SK-N-SH (cell line): Measurements from ENCODE around the gene TRIM8. TPM values are rescaled to one million over a fixed set of nuclear protein-coding genes. Genes with fewer than 3 reads are reported as not detected.

ENCODE experiments used
- CTCF ChIA-PET: fragments of 300-600, 350-600 bp; formaldehyde crosslinking; extraction: SDS; loops from one replicate; lab custom pipeline; 2021; lab: Yijun Ruan, JAX
- POLR2A ChIA-PET: fragments of 350-600 bp; sonication (Branson Sonifier 250); formaldehyde crosslinking; extraction: SDS; loops from one replicate; lab custom pipeline; 2020; ENCODE audit warnings: antibody characterized with exemption, inconsistent platforms; lab: Yijun Ruan, JAX
- DNase-seq: peaks from one replicate; pipeline ENCODE4 v3.0.0; 2012
- H2AFZ ChIP-seq: fragments of 200-600 bp; sonication (generic); 2 replicates; pipeline ENCODE4 v1.8.1; 2016; ENCODE audit warnings: antibody characterized with exemption, mild to moderate bottlenecking, low read depth
- H3F3A ChIP-seq: fragments of 200-600 bp; sonication (generic); replicated peaks from 2 replicates; pipeline ENCODE3; 2016; ENCODE audit warnings: antibody characterized with exemption, mild to moderate bottlenecking; ENCODE audit not compliant: insufficient read depth
- H3K27ac ChIP-seq, 2 experiments: fragments of 200-500 bp in 1 of 2; fragments of 200-600 bp in 1 of 2; sonication (Bioruptor generic) in 1 of 2; sonication (generic), shearing (Covaris generic) in 1 of 2; 2 replicates each; pipeline versions ENCODE4 v1.5.1 to v1.6.1; 2014 to 2016; ENCODE audit warnings: low read depth in 2 of 2, inconsistent platforms in 1 of 2, low read length in 1 of 2, mild to moderate bottlenecking in 1 of 2, mixed read lengths in 1 of 2
- H3K27me3 ChIP-seq: fragments of 200-600 bp; sonication (generic), shearing (Covaris generic); 2 replicates; pipeline ENCODE4 v1.6.1; 2016; ENCODE audit warnings: mixed run types; ENCODE audit not compliant: insufficient read depth
- H3K36me3 ChIP-seq, 2 experiments: fragments of 200-500 bp in 1 of 2; fragments of 200-600 bp in 1 of 2; sonication (Bioruptor generic) in 1 of 2; sonication (generic) in 1 of 2; replicated peaks in 1 of 2; 2 replicates each; pipeline versions ENCODE3 to v1.5.1; 2014 to 2016; ENCODE audit warnings: low read length in 1 of 2, mild to moderate bottlenecking in 1 of 2; ENCODE audit not compliant: insufficient read depth in 2 of 2, control insufficient read depth in 1 of 2
- H3K4me1 ChIP-seq, 2 experiments: fragments of 200-500 bp in 1 of 2; fragments of 200-600 bp in 1 of 2; sonication (Bioruptor generic) in 1 of 2; sonication (generic), shearing (Covaris generic) in 1 of 2; 2 replicates each; pipeline versions ENCODE4 v1.5.1 to v1.6.1; 2014 to 2016; ENCODE audit warnings: low read depth in 1 of 2, low read length in 1 of 2, mixed run types in 1 of 2; ENCODE audit not compliant: insufficient read depth in 2 of 2, control insufficient read depth in 1 of 2
- H3K4me2 ChIP-seq: fragments of 200-600 bp; sonication (generic), shearing (Covaris generic); 2 replicates; pipeline ENCODE4 v1.6.1; 2017; ENCODE audit warnings: mixed run types
- H3K4me3 ChIP-seq, 2 experiments: fragments of 200-500 bp in 1 of 2; fragments of 200-600 bp in 1 of 2; sonication (Bioruptor generic) in 1 of 2; sonication (generic), shearing (Covaris generic) in 1 of 2; 2 replicates each; pipeline versions ENCODE4 v1.5.1 to v1.8.1; 2014 to 2016; ENCODE audit warnings: low read depth in 2 of 2, inconsistent platforms in 1 of 2, low read length in 1 of 2, mild to moderate bottlenecking in 1 of 2, mixed read lengths in 1 of 2, moderate library complexity in 1 of 2
- H3K79me2 ChIP-seq: fragments of 200-600 bp; sonication (generic); 2 replicates; pipeline ENCODE4 v1.8.1; 2017; ENCODE audit warnings: mild to moderate bottlenecking; ENCODE audit not compliant: insufficient read depth
- H3K9ac ChIP-seq: fragments of 200-600 bp; sonication (generic); 2 replicates; pipeline ENCODE4 v1.6.1; 2017; ENCODE audit warnings: mixed run types
- H3K9me2 ChIP-seq: fragments of 200-600 bp; sonication (generic); 2 replicates; pipeline ENCODE4 v1.6.1; 2017; ENCODE audit warnings: mixed run types
- H3K9me3 ChIP-seq: fragments of 200-600 bp; sonication (generic); 2 replicates; pipeline ENCODE4 v1.6.1; 2017; ENCODE audit warnings: mixed run types, mild to moderate bottlenecking, moderate library complexity
- H4K20me1 ChIP-seq: fragments of 200-600 bp; sonication (generic); 2 replicates; pipeline ENCODE4 v1.6.1; 2017; ENCODE audit warnings: mild to moderate bottlenecking, mixed run types; ENCODE audit not compliant: insufficient read depth
- ELF1 ChIP-seq: IDR thresholded peaks from 2 replicates; pipeline ENCODE4 v1.4.0; 2012
- EP300 ChIP-seq, 2 experiments: IDR thresholded peaks; 2 replicates each; pipeline versions ENCODE4 v1.4.0 to v1.6.1; 2012; ENCODE audit warnings: borderline replicate concordance in 1 of 2, low read depth in 1 of 2, low read length in 1 of 2
- EZH2phosphoT487 ChIP-seq: fragments of 200-600 bp; sonication (generic); IDR thresholded peaks from 2 replicates; pipeline ENCODE4 v1.6.1; 2017; ENCODE audit warnings: low read depth, mixed run types, mild to moderate bottlenecking, antibody characterized with exemption, moderate library complexity, borderline replicate concordance
- FOXJ3 ChIP-seq: sonication (generic); formaldehyde crosslinking; IDR thresholded peaks from 2 replicates; pipeline ENCODE4 v1.5.1; 2020; ENCODE audit warnings: mild to moderate bottlenecking, missing genetic modification reagents
- FOXM1 ChIP-seq: IDR thresholded peaks from 2 replicates; pipeline ENCODE4 v1.4.0; 2012; ENCODE audit warnings: low read depth, mild to moderate bottlenecking
- GABPA ChIP-seq: IDR thresholded peaks from 2 replicates; pipeline ENCODE4 v1.4.0; 2012; ENCODE audit warnings: low read depth, mild to moderate bottlenecking
- IRF3 ChIP-seq: fragments of 150-350 bp; IDR thresholded peaks from 2 replicates; pipeline ENCODE4 v1.6.1; 2016; ENCODE audit warnings: mild to moderate bottlenecking, low read depth, low read length
- JUND ChIP-seq: IDR thresholded peaks from 2 replicates; pipeline ENCODE4 v1.4.0; 2012
- MAX ChIP-seq: IDR thresholded peaks from 2 replicates; pipeline ENCODE4 v1.4.0; 2012; ENCODE audit warnings: low read depth
- MEF2A ChIP-seq: IDR thresholded peaks from 2 replicates; pipeline ENCODE4 v1.4.0; 2012; ENCODE audit warnings: low read depth, borderline replicate concordance
- NRF1 ChIP-seq: IDR thresholded peaks from 2 replicates; pipeline ENCODE4 v1.6.1; 2012; ENCODE audit warnings: low read depth, mild to moderate bottlenecking, low read length
- PBX3 ChIP-seq: IDR thresholded peaks from 2 replicates; pipeline ENCODE4; 2012
- POLR2AphosphoS5 ChIP-seq: IDR thresholded peaks from 2 replicates; pipeline ENCODE4 v1.6.1; 2012; ENCODE audit warnings: low read depth, low read length
- RAD21 ChIP-seq: IDR thresholded peaks from 2 replicates; pipeline ENCODE4 v1.6.1; 2012; ENCODE audit warnings: mild to moderate bottlenecking, low read length
- RCOR1 ChIP-seq: fragments of 150-350 bp; IDR thresholded peaks from 2 replicates; pipeline ENCODE4 v1.6.1; 2017; ENCODE audit warnings: antibody characterized with exemption, low read length
- RFX5 ChIP-seq: IDR thresholded peaks from 2 replicates; pipeline ENCODE4 v1.6.1; 2012; ENCODE audit warnings: mild to moderate bottlenecking, improper control_type of control experiment, low read length
- RXRA ChIP-seq: IDR thresholded peaks from 2 replicates; pipeline ENCODE4 v1.4.0; 2012; ENCODE audit warnings: low read depth, mild to moderate bottlenecking, borderline replicate concordance
- SIN3A ChIP-seq: IDR thresholded peaks from 2 replicates; pipeline ENCODE4 v1.6.1; 2012; ENCODE audit warnings: low read depth, mild to moderate bottlenecking, low read length, moderate library complexity, borderline replicate concordance
- TAF1 ChIP-seq: IDR thresholded peaks from 2 replicates; pipeline ENCODE4 v1.6.1; 2012; ENCODE audit warnings: low read depth, mild to moderate bottlenecking, low read length, moderate library complexity, borderline replicate concordance
- USF2 ChIP-seq: fragments of 150-350 bp; IDR thresholded peaks from 2 replicates; pipeline ENCODE4 v1.6.1; 2017; ENCODE audit warnings: antibody characterized with exemption, low read length, low read depth, borderline replicate concordance
- YY1 ChIP-seq: IDR thresholded peaks from 2 replicates; pipeline ENCODE4 v1.4.0; 2012; ENCODE audit warnings: low read depth, mild to moderate bottlenecking
- ZBTB33 ChIP-seq: IDR thresholded peaks from 2 replicates; pipeline ENCODE4 v1.4.0; 2012; ENCODE audit warnings: low read depth, borderline replicate concordance
- WGBS: methylation state at CpG from one replicate; pipeline ENCODE4 v1.1.6; 2017; ENCODE audit warnings: low lambda C conversion rate; 5-methylcytosine and 5-hydroxymethylcytosine counted together
- polyA plus RNA-seq, 3 experiments: library from polyadenylated mRNA; depleted of rRNA; stranded (reverse); fragments of >200 nt; gene quantifications; 2 replicates each; pipeline ENCODE4 v1.2.3, GENCODE V29; 2012

Gene TRIM8
- polyA plus RNA-seq, 1 of the 3 experiments (the other 2 are of a cell fraction) = 108 TPM

- Histone ChIP-seq H3K36me3 (peaks cover 0 to 4% of the 10 kb centered on the region in 2 experiments), H3K27ac (peak overlapping the region; percentile 92 to 93), H3K9me2 (no peaks in the 10 kb centered on the region), H3K9me3 (no peaks in the 10 kb centered on the region), H3K4me1 (peaks cover 18 to 27% of the 10 kb centered on the region in 2 experiments), H2AFZ (no peak overlapping the region; the same call in 1 of the 2 replicates), H3K4me3 (peak overlapping the region; percentile 56 to 99), H3K79me2 (peaks cover 56% of the 10 kb centered on the region), H3K27me3 (no peaks in the 10 kb centered on the region), H4K20me1 (peaks cover 34% of the 10 kb centered on the region), H3F3A (peaks cover 31% of the 10 kb centered on the region), H3K4me2 (peak overlapping the region; percentile 98), H3K9ac (peak overlapping the region; percentile 99)
- TF ChIP-seq JUND = no peak
- TF ChIP-seq RAD21 = no peak
- no peak for TF ChIP-seq NRF1
- no peak for TF ChIP-seq ZBTB33
- TF ChIP-seq IRF3 = no peak
- TF ChIP-seq ELF1 = no peak
- no peak for TF ChIP-seq GABPA
- TF ChIP-seq MEF2A = peak; percentile 11; the same call in 1 of the 2 replicates
- 0 out of 2 replicates have a peak, but pooled peaks have one; percentile 39 for TF ChIP-seq SIN3A
- no peak for TF ChIP-seq YY1
- TF ChIP-seq EP300 (IDR thresholded peaks at IDR 0.05; ENCODE audit: borderline replicate concordance in 1 of 2, low read depth in 1 of 2, low read length in 1 of 2) = no peak
- no peak for TF ChIP-seq FOXM1
- peak; percentile 52 for TF ChIP-seq TAF1
- TF ChIP-seq USF2 = no peak
- TF ChIP-seq MAX = no peak
- no peak for TF ChIP-seq RCOR1
- peak; percentile 32; the same call in 1 of the 2 replicates for TF ChIP-seq POLR2AphosphoS5
- no peak for TF ChIP-seq RFX5
- TF ChIP-seq FOXJ3 (CRISPR knock-in tag) = no peak
- no peak for TF ChIP-seq PBX3
- no peak for TF ChIP-seq RXRA
- TF ChIP-seq EZH2phosphoT487 = no peak
- POLR2A ChIA-PET = interaction anchor here (1.4 to 3.5 kb wide), 5 partner anchors 12 to 71 kb away, joined by 3 to 34 read pairs (median 13); partner anchors contain the start of genes ARL3 and SFXN2
- CTCF ChIA-PET = interaction anchor here (1.1 to 4.7 kb wide), 11 partner anchors 13 to 139 kb away, joined by 3 to 56 read pairs (median 6); partner anchors contain the start of genes ARL3, SFXN2 and SUFU
- WGBS = under 1% methylated on average over 50 of the region's 76 CpGs
- peak; percentile 76 for DNase-seq
Observed at GRCh38 chr10:102643336-102644065, 778 bp upstream of the TRIM8 start.
